D341Med (cell line): ENCODE results near the gene HPCA.

ENCODE experiments used
- DNase-seq: peaks from one replicate; pipeline ENCODE4 v3.0.0; 2012; ENCODE audit warnings: low spot score

HPCA gene

GRCh38 chr1:32934535-32934934, 48.2 kb downstream of the HPCA start:
- no peak for DNase-seq

GRCh38 chr1:32937061-32937460, 50.8 kb downstream of the HPCA start:
- DNase-seq, result no peak

DNA sequence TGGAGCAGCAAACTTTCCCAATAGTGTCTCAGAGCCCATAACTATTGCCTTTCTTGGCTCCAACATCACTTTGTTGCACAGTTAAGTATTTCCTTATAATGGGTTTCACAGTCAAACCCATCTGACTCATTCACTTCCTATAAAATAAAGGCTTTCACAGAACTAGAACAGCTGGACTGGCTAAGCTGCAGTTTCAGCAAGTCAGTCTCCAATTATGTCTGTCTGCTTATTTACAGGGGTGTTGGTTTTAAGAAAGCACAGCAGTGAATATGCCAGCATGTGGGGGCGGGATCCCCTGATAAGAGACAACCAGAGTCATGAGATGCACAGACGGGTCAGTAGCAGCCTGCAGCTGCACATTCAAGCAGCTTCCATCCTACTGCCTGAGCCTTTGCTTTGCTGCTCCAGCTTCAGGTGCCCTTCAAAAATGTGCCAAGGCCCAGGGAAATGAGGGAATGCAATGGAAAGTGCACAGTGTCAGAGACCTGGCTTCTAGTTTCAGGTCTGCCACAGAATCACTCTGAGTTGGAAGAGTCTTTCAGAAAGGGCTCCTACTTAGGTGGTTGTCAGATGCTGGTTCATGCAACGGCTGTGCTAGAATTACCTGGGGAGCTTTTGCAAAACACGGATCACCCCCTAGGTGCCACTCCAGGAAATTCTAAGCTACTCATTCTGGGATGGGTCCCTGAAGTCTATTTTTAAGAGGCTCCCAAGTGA, 53.5 kb downstream of the HPCA start:
- DNase-seq, result no peak

- no peak for DNase-seq
Observed at GRCh38 chr1:32944180-32944579, 57.9 kb downstream of the HPCA start.
